SKM-1 (cell line): Measurements from ENCODE around the gene RNF217.

ENCODE experiments used
- DNase-seq: peaks from one replicate; lab custom pipeline; 2025; ENCODE audit not compliant: unreplicated experiment; lab: John Stamatoyannopoulos, UW

RNF217 gene

DNA sequence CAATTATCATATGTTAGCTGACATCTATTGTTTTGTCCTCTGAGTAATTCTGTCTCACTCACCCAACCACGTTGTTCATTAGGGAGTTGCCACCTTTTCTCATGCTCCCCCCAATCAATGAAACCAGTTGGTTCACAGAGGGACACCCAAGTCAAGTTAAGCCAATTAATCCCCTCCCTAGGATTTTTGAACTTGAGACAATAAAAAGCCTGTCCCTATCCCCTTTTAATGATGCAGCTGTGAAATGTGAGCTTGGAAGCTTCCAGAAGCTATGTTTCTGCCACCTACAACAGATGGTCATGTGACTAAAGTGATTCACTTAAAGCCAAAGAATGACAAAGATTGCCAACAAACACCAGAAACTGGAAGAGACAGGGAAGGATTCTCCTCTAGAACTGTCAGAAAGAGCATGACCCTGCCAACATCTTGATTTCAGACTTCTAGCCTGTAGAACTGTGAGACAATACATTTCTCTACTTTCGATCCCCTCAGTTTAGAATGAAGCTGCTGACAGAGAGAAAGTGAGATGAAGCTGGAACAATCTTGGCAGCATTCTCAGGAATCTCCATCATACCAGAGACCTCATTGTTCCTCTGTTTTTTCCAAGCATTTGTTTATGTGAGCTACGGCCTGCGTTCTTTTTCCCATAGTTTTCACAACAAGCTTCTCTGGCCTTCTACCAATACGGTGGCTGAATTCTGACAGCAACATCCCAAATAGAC, 133.5 kb downstream of the RNF217 start:
- DNase-seq = no peak

DNA sequence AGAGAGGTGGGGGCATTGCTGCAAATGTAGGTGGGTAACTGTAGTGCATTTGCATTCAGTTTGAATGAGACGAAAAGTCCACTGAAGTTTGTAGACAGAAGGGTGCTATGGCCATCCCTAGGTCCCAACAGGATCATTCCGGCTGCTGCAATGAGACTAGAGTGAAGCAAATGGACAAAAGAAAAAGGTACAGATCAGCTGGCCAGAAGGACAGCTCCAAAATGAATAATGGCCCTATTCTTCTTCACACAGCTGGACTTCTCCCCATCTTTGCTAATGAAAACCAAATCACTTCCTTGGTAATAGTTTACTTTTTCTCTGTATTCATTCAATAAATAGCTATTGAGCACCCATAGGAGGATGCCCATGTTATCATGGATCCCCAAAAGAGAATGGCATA, 134.9 kb downstream of the RNF217 start:
- DNase-seq = no peak

DNA sequence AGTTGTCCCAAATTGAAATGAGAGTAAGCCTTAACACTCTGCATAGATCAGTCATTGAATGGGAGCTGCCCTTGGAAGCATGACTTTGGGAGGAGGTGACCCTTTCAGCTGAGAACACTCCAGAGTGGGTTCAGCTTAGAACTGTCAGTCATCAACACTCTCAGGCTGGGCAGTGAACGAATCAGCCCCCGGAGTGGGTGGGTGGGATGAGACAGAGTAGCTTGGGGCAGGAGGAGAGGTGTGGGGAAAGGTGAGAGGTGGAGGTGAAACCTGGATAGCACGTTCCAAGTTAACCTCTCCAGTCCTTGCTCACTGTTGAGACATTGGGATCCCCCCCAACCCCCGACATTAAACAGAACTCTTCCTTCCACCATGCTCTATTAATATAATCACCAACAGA, 136.0 kb downstream of the RNF217 start:
- DNase-seq = no peak

GRCh38 chr6:125099211-125100073, 137.2 kb downstream of the RNF217 start:
- DNase-seq = peak; percentile 25

DNA sequence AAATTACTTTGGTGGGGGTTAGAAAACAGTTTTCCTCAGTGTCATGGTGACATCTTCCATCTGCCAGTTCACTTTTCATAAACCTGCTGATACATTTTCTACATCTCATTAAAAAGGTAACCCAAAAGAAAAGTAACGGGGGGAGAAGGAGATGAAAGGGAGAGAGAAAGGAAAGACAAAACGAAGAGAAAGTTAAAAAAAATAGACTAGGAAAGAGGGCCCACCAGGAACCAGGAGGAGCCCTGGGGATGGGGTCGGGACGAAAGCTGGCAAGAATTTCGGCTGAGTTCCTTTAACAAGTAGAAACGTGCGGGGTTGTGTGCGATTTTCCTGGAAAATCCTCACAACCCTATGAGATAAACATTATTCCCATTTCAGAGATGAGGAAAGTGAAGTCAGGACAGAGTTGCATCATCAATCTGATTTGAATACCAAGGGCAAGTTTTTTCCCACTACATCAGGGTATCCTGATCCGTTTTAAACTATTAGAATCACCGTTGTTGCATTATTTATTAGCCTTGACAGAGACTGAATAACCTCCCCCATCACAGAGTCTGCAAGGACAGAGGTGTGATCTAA, 137.9 kb downstream of the RNF217 start:
- DNase-seq = no peak

DNA sequence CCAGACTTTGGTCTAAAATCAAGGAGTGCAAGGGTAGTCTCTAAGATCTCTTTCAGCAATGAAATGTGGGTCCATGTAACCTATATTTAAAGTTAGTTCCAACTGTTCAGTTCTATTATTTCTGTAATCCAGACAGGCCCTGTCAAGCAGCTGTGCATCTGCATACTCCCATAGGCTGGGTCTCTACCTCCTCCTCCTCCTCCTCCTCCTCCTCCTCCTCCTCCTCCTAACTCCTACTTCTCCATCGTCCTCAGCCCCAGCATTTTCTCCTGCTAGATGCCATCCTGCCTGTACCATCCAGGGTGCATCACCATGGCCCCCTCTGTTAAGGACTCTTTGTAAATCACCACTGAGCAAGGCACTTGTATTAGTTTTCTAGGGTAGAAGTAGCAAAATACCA, 138.9 kb downstream of the RNF217 start:
- no peak for DNase-seq

- DNase-seq = no peak
Measured at GRCh38 chr6:125101631-125102030, 139.4 kb downstream of the RNF217 start.

GRCh38 chr6:125102411-125102810, 140.2 kb downstream of the RNF217 start:
- no peak for DNase-seq

- no peak for DNase-seq
Measured at GRCh38 chr6:125102891-125103290, 140.7 kb downstream of the RNF217 start.

DNA sequence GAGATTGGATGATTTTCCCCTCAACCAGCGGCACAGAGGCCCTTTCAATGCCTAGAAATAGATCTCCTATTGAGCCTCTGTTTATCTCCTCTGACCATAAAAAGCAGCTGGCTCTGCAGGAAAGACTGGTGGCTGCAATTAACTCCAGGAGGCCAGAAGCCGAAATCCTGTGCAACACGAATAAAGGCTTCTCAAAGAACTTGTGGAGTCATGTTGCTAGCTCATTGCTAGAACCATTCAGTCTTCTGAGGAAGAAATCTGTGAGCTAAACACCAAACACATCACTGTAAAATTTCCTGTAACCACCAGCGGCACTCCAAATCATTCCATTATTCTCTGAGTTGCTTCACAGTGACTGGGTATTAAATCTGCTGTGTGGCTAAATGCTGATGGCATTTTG, 142.2 kb downstream of the RNF217 start:
- DNase-seq = no peak

DNA sequence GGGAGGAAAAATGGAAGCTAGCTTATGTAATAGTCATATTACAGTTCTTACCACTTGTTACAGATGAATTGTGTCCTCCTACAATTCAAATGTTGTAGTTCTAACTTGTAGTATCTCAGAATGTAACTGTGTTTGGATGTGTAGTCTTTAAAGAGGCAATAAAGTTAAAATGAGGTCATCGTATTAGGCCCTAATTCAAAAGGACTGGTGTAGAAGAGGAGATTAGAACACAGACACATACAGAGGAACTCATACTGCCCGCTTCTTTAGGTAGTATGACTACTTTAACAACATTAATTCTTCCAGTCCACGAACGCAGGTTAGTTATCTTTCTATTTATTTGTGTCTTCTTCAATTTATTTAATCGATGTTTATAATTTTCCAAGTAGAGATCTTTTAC, 144.8 kb downstream of the RNF217 start:
- no peak for DNase-seq

DNA sequence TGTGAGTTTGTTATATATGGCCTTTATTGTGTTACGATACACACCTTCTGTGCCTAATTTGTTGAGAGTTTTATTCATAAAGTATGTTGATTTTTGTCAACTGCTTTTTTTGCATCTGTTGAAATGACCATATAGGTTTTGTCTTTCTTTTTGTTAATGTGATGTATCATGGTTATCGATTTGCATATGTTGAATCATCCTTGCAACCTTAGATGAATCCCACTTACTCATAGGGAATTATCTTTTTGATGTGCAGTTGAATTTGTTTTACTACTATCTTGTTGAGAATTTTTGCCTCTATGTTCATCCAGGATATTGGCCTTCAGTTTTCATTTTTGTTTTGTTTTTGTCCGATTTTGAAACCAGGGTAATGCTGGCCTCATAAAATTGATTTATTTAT, 145.7 kb downstream of the RNF217 start:
- no peak for DNase-seq

- no peak for DNase-seq
Measured at GRCh38 chr6:125110056-125110455, 147.8 kb downstream of the RNF217 start.

DNA sequence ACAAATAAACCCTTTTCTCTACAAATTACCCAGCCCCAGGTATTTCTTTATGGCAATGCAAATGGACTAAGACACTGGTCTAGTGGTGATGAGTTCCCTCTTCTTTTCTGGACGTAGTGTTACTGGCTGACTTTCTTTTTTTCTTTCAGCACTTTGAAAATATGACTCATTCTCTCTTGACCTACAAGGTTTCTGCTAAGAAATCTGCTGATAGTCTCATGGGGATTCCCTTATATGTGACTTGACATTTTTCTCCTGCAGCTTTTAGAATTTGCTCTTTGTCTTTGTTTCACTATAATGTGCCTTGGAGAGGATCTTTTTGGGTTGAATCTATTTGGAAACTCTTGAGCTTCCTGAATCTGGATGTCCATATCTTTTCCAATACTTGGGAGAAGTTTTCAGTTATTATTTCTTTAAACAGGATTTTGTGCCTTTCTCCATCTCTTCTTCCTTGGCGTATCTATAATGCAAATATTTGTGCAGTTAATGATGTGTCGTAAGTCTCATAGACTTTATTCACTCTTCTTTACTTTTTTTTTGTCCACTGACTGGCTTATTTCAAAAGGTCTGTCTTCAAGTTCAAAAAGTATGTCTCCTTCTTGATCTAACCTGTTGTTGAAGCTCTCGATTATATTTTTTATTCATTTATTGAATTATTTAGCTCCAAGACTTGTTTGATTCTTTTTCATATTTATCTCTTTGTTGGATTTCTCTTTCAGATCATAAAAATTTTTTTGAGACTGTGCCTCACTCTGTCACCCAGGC, 149.2 kb downstream of the RNF217 start:
- DNase-seq = no peak

GRCh38 chr6:125112934-125113333, 150.7 kb downstream of the RNF217 start:
- DNase-seq = no peak

DNA sequence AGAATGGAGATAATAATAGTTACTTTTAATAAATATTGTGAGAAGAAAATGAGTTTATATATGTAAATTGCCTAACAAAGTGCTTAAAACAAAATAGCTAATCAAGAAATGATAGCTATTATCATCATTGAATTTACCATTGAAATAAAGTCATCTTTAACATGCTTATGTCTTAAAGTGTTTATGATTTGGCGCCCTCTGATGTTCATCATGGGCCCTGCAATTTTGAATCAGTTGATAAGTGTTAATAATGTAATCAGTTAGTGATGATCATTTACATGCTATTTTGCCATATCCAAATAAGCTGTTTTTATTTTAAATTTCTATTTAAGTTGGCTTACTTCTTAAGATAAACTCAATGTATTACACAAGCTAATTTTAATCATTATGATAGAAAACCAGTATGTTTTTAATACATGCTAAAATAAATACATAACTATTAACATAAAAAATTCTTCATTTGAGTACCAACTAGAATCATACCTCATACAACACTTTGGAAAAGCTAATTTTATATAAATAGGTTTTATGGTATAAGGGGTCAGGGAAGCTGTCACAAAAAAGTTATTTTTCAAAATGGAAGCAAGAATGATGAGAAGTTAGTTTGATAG, 152.1 kb downstream of the RNF217 start:
- peak; percentile 21 for DNase-seq

- no peak for DNase-seq
Measured at GRCh38 chr6:125116170-125116569, 153.9 kb downstream of the RNF217 start.

GRCh38 chr6:125116710-125117109, 154.5 kb downstream of the RNF217 start:
- no peak for DNase-seq

- no peak for DNase-seq
Measured at GRCh38 chr6:125117818-125118217, 155.6 kb downstream of the RNF217 start.

GRCh38 chr6:125120054-125120590, 157.9 kb downstream of the RNF217 start:
- no peak for DNase-seq

- no peak for DNase-seq
Measured at GRCh38 chr6:125121894-125122293, 159.7 kb downstream of the RNF217 start.
